ENCODE results near the gene LHX5.

LHX5 gene

GRCh38 chr12:113464852-113465719 is 6.6 kb downstream of the LHX5 start:
- no peak for DNase-seq

- DNase-seq = no peak
Observed at GRCh38 chr12:113464452-113464775, 7.3 kb downstream of the LHX5 start.

GRCh38 chr12:113463746-113464451 is 7.8 kb downstream of the LHX5 start:
- DNase-seq = no peak

GRCh38 chr12:113462998-113463745 is 8.5 kb downstream of the LHX5 start:
- DNase-seq = no peak

- peak; percentile 57 for DNase-seq
Observed at GRCh38 chr12:113462117-113462774, 9.4 kb downstream of the LHX5 start.

GRCh38 chr12:113461666-113462065 is 10.0 kb downstream of the LHX5 start:
- no peak for DNase-seq

GRCh38 chr12:113459981-113460380 is 11.7 kb downstream of the LHX5 start:
- DNase-seq = no peak

- no peak for DNase-seq
Observed at GRCh38 chr12:113457710-113458109, 14.0 kb downstream of the LHX5 start.

GRCh38 chr12:113457185-113457584 is 14.5 kb downstream of the LHX5 start:
- DNase-seq = no peak

GRCh38 chr12:113456761-113457160 is 14.9 kb downstream of the LHX5 start:
- no peak for DNase-seq

- DNase-seq = no peak
Observed at GRCh38 chr12:113456199-113456598, 15.5 kb downstream of the LHX5 start.

GRCh38 chr12:113453330-113453729 is 18.3 kb downstream of the LHX5 start:
- no peak for DNase-seq

- DNase-seq = no peak
Observed at GRCh38 chr12:113452458-113452857, 19.2 kb downstream of the LHX5 start.

- DNase-seq = no peak
Observed at GRCh38 chr12:113449839-113450238, 21.8 kb downstream of the LHX5 start.

- DNase-seq = no peak
Observed at GRCh38 chr12:113449299-113449698, 22.4 kb downstream of the LHX5 start.

GRCh38 chr12:113448873-113449272 is 22.8 kb downstream of the LHX5 start:
- no peak for DNase-seq

- DNase-seq = no peak
Observed at GRCh38 chr12:113445544-113446171, 26.0 kb downstream of the LHX5 start.

GRCh38 chr12:113443030-113443539 is 28.6 kb downstream of the LHX5 start:
- no peak for DNase-seq

- no peak for DNase-seq
Observed at GRCh38 chr12:113440947-113441782, 30.5 kb downstream of the LHX5 start.

GRCh38 chr12:113440336-113440735 is 31.3 kb downstream of the LHX5 start:
- no peak for DNase-seq

GRCh38 chr12:113439606-113440030 is 32.1 kb downstream of the LHX5 start:
- DNase-seq = no peak

GRCh38 chr12:113439301-113439597 is 32.4 kb downstream of the LHX5 start:
- no peak for DNase-seq
